Skeletal muscle tissue (tissue), 4 donors: ENCODE data around the gene ZNF569. TPM values are rescaled to one million over a fixed set of nuclear protein-coding genes. Genes with fewer than 3 reads are reported as not detected.

ENCODE experiments used
- H3K27ac ChIP-seq: one replicate; pipeline ENCODE4 v1.7.0; 2013; ENCODE audit warnings: mild to moderate bottlenecking, low read depth, low read length, inconsistent platforms
- H3K27me3 ChIP-seq, 3 donors: one replicate each; pipeline ENCODE4 v1.7.0; 2013; ENCODE audit warnings: low read length in 3 of 3; ENCODE audit not compliant: control insufficient read depth in 3 of 3, insufficient read depth in 3 of 3
- H3K36me3 ChIP-seq, 3 donors: one replicate each; pipeline ENCODE4 v1.7.0; 2013; ENCODE audit warnings: low read length in 3 of 3; ENCODE audit not compliant: control insufficient read depth in 3 of 3, insufficient read depth in 3 of 3
- H3K4me1 ChIP-seq, 3 donors: one replicate each; pipeline ENCODE4 v1.7.0; 2013; ENCODE audit warnings: low read length in 3 of 3, mild to moderate bottlenecking in 3 of 3; ENCODE audit not compliant: control insufficient read depth in 3 of 3, insufficient read depth in 3 of 3
- H3K4me3 ChIP-seq, 3 donors: one replicate each; pipeline ENCODE4 v1.7.0; 2013; ENCODE audit warnings: low read length in 3 of 3
- H3K9ac ChIP-seq, 3 donors: one replicate each; pipeline ENCODE4 v1.7.0; 2013; ENCODE audit warnings: low read length in 3 of 3, mild to moderate bottlenecking in 3 of 3, moderate library complexity in 2 of 3, low read depth in 1 of 3
- H3K9me3 ChIP-seq, 3 donors: one replicate each; pipeline ENCODE4 v1.7.0; 2013; ENCODE audit warnings: low read length in 3 of 3; ENCODE audit not compliant: control insufficient read depth in 3 of 3
- total RNA-seq: library from RNA; depleted of rRNA; stranded (reverse); fragments of >200 nt; gene quantifications from one replicate; pipeline ENCODE4 v1.2.3, GENCODE V29; 2014
- donor health status: Osteomylitis.

Gene ZNF569
- total RNA-seq = 7.3 TPM

DNA sequence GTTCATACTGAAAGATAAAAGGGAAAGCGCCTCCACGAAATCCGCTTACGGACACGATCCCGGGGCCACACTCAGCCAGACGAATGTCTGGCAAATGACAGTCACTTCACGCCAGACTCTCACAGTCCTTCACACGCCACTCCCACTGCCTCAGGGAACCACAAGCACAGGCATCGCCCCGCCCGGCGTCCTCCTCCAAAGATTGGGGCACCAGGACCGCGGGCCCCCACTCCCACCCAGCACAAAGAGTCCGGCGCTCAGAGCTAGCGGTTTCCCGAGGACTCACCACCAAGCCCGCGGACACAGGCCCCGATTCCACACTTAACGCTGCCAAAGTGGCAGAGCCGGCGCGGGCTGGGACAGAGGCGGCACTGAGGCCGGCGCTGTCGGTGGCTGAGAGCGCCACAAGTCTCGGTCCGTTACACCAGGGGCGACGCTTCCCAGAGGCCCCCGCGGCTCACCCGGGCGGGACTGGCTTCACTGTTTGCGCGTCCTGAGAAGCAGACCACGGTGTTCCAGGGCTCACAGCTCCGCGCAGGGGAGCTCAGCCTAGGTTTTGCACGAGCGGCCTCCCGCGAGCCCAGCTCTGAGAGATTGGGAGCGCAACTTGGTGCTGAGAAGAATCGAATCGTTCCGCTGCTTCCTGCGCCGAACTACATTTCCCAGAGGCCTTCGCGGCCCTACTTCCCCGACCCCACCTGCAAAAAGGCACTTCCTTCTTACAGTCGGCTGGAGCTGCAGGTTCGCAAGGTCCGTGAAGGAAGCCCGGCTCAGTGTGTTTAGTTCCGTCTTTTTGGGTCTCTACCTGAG, at the start of gene ZNF569:
TSS of gene ZNF569 (minus strand) at position 647 of the 810 bp plus-strand sequence. CDS start 22,523 bp downstream, outside the sequence.
- peak within 1 kb of the TSS; percentile 98 to 100 (median 100) for H3K4me3 ChIP-seq
- H3K27me3 ChIP-seq = no peaks in the 10 kb centered on the region
- H3K9ac ChIP-seq = peak within 1 kb of the TSS; percentile 68 to 93 (median 89)
- H3K4me1 ChIP-seq = peaks cover 7 to 39% (median 25%) of the 10 kb centered on the region in 3 donors
- peaks cover 0 to 10% (median 0%) of the 10 kb centered on the region in 3 donors for H3K9me3 ChIP-seq
- peaks cover 29 to 34% (median 33%) of the 10 kb centered on the region in 3 donors for H3K36me3 ChIP-seq
- peak within 1 kb of the TSS; percentile 82 for H3K27ac ChIP-seq

DNA sequence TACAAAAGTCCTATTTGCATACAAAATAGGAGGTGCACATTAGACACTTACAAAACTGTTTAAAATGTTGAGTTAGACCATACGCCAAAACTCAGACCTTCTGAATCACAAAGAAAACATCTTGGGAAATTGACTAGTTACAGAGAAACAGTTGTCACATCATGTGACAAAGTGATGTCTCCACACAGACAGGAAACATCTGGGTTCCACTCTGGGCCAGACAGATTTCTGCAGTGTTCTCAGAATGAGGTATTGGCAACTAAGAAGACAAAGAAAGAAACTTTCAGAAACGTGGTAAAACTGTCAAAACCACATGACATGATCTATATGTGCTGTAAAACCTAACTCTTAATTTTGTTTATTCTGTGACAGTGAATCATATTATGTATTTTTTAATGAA, 46.2 kb upstream of the ZNF569 start:
- Histone ChIP-seq H3K4me3 (no peak overlapping the region), H3K27ac (no peak overlapping the region), H3K9me3 (peaks cover 0 to 12% (median 0%) of the 10 kb centered on the region in 3 donors), H3K27me3 (no peaks in the 10 kb centered on the region), H3K9ac (no peak overlapping the region), H3K36me3 (peaks cover 16 to 28% (median 18%) of the 10 kb centered on the region in 3 donors), H3K4me1 (no peaks in the 10 kb centered on the region)

DNA sequence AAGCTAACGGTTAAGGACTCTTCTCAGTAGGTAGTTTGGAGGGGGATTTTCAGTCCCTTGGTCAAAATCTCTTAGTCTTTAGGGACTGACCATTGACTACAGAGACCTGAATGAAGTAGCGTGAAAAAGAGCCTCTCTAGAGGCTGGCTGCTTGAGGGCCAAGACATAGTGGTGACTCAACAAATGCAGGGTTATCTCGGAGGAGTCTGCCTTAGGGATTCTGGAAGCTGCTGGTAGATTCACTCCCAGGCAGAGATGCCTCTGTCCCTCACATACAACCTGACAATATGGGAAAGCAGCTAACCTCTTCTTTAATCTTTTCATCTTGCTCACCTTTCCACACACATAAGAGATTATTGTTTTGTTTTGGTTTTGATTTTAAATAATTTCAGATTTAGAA, 44.6 kb upstream of the ZNF569 start:
- no peak overlapping the region for H3K4me3 ChIP-seq
- H3K9ac ChIP-seq = no peak overlapping the region
- H3K9me3 ChIP-seq = peaks cover 0 to 12% (median 2%) of the 10 kb centered on the region in 3 donors
- peaks cover 0 to 10% (median 0%) of the 10 kb centered on the region in 3 donors for H3K4me1 ChIP-seq
- H3K27ac ChIP-seq = no peak overlapping the region
- peaks cover 13 to 28% (median 15%) of the 10 kb centered on the region in 3 donors for H3K36me3 ChIP-seq
- H3K27me3 ChIP-seq = no peaks in the 10 kb centered on the region

DNA sequence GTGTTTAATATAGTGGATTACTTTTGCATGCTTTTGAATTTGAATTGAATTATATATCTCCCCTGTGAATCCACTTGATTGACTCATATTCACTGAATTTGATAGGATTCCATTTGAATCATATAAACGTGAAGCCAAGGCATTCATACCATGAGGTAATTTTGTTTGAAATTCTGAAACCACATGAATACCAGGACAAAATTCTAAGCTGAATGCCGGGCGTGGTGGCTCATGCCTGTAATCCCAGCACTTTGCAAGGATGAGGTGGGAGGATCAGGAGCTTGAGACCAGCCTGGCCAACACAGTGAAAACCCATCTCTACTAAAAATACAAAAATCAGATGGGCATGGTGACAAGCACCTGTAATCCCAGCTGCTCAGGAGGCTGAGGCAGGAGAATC, 43.9 kb upstream of the ZNF569 start:
- no peak overlapping the region for H3K4me3 ChIP-seq
- H3K27ac ChIP-seq = no peak overlapping the region
- no peak overlapping the region for H3K9ac ChIP-seq
- H3K9me3 ChIP-seq = peaks cover 0 to 12% (median 3%) of the 10 kb centered on the region in 3 donors
- H3K27me3 ChIP-seq = no peaks in the 10 kb centered on the region
- H3K36me3 ChIP-seq = peaks cover 10 to 28% (median 15%) of the 10 kb centered on the region in 3 donors
- peaks cover 0 to 11% (median 0%) of the 10 kb centered on the region in 3 donors for H3K4me1 ChIP-seq

DNA sequence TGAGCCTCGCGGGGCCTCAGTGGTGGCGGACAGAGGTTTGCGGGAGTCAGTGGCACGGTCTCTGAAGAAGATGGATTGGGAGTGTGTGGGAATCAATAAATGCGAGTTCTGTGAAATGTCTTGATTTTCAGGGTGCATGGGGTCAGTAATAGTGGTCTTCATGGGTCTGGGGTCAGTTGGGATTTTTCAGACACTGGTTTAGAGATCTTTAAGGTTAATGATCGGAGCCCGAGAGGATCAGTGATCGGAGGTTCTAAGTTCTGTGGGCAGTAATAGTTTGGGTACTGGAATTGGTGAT, 39.9 kb upstream of the ZNF569 start:
- Histone ChIP-seq H3K27ac (peak overlapping the region; percentile 92), H3K4me3 (peak overlapping the region; percentile 95 to 99 (median 96)), H3K9ac (peak overlapping the region; percentile 83 to 90 (median 88)), H3K36me3 (peaks cover 8 to 17% (median 14%) of the 10 kb centered on the region in 3 donors), H3K9me3 (peaks cover 3 to 8% (median 5%) of the 10 kb centered on the region in 3 donors), H3K27me3 (no peaks in the 10 kb centered on the region), H3K4me1 (peaks cover 2 to 17% (median 3%) of the 10 kb centered on the region in 3 donors)

DNA sequence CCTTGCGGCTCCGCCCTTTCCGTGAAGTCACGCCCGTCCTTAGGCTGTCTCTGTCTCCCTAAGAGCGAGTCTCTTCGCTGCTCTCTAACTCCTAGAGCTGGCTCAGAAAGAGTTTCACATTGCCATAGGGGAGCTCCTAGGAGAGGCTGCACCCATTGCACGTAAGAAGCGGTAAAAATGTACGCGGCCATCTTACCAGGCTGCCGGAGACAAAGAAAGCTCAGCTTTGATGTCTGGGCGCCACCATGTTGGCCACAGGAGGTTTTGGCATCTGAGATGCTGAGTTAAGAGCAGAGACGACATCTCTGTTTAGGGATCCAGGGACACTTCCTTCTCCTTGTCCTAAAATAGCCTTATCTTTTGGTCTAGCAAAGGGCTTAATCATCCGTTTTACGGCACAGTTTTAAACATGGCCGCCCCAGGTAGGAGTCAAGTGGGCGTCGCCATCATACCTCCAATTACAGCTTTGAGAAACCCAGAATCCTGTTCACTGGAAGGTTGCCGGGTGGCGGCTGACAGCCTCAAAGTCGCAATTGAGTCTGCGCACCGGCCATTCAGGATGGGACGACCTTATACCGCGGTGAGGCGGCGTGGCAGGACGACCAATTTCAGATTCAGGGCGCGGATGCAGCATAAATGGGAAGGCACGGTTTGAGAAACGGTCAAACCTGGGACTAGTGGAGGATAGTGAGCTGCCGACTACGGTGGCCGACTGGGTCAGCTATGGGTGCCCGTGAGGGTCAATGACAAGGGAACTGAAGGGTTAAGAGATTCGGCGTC, 39.3 kb upstream of the ZNF569 start, which contains the start of gene ZNF793:
TSS of gene ZNF793 (plus strand) at position 553 of the 780 bp plus-strand sequence. CDS start 16,501 bp downstream, outside the sequence.
- Histone ChIP-seq H3K4me1 (peaks cover 2 to 17% (median 3%) of the 10 kb centered on the region in 3 donors), H3K27ac (peak within 1 kb of the TSS; percentile 92), H3K4me3 (peak within 1 kb of the TSS; percentile 95 to 99 (median 96)), H3K36me3 (peaks cover 5 to 17% (median 10%) of the 10 kb centered on the region in 3 donors), H3K9me3 (peaks cover 2 to 8% (median 3%) of the 10 kb centered on the region in 3 donors), H3K9ac (peak within 1 kb of the TSS; percentile 83 to 90 (median 88)), H3K27me3 (no peaks in the 10 kb centered on the region)

DNA sequence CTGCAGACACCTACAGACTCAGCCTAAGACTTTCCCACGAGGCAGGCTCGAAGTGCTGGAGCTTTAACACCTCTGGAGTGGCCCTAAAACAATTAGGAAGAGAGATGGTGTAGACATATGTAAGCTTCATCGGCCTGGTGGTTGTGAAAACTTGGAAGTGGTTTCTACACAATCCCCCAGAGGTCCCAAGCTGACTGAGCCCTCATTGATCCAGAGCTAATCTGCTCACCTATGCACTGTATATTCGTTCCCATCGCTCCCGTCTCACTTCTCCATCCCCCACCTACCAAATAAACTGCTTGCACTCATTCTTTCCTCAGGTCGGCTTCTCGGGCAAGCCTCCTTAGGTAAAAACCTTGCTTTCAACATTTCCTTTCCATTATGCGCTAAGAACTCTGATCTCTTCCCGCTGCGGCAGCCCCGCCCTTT, 38.7 kb upstream of the ZNF569 start:
- H3K36me3 ChIP-seq = peaks cover 3 to 14% (median 4%) of the 10 kb centered on the region in 3 donors
- peak overlapping the region; percentile 95 to 99 (median 96) for H3K4me3 ChIP-seq
- peaks cover 2 to 17% (median 3%) of the 10 kb centered on the region in 3 donors for H3K4me1 ChIP-seq
- no peaks in the 10 kb centered on the region for H3K27me3 ChIP-seq
- peak overlapping the region; percentile 83 to 90 (median 88) for H3K9ac ChIP-seq
- peak overlapping the region; percentile 92 for H3K27ac ChIP-seq
- H3K9me3 ChIP-seq = peaks cover 2 to 8% (median 3%) of the 10 kb centered on the region in 3 donors

DNA sequence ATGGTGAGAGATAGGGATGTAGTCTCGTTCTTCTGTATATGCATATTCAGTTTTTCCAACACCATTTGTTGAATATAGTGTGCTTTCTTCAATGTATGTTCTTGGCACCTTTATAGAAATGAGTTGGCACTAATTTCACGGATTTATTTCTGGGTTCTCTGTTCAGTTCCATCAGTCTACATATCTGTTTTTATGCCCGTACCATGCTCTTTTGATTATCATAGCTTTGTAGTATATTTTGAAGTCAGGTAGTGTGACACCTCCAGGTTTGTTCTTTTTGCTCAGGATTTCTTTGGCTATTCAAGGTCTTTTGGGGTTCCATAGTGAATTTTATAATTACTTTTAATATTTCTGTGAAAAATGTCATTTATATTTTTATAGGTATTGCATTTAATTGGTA, 25.0 kb upstream of the ZNF569 start:
- Histone ChIP-seq H3K4me1 (no peaks in the 10 kb centered on the region), H3K9me3 (peaks cover 9 to 36% (median 20%) of the 10 kb centered on the region in 3 donors), H3K27ac (no peak overlapping the region), H3K9ac (no peak overlapping the region), H3K36me3 (no peaks in the 10 kb centered on the region), H3K4me3 (peak overlapping the region in 1 of 3 donors; percentile 38), H3K27me3 (no peaks in the 10 kb centered on the region)

DNA sequence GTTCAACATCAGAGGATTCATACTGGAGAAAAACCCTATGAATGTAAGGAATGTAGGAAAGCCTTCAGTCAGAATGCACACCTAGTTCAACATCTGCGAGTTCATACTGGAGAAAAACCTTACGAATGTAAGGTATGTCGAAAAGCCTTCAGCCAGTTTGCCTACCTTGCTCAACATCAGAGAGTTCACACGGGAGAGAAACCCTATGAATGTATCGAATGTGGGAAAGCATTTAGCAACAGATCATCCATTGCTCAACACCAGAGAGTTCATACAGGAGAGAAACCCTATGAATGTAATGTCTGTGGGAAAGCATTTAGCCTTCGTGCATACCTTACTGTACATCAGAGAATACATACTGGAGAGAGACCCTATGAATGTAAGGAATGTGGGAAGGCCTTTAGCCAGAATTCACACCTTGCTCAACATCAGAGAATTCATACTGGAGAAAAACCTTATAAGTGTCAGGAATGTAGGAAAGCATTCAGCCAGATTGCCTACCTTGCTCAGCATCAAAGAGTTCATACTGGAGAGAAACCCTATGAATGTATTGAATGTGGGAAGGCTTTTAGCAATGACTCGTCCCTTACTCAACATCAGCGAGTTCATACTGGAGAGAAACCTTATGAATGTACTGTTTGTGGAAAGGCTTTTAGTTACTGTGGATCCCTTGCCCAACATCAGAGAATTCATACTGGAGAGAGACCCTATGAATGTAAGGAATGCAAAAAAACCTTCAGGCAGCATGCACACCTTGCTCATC, 17.3 kb upstream of the ZNF569 start:
- peak overlapping the region in 2 of 3 donors; percentile 36 to 57 for H3K4me3 ChIP-seq
- H3K27me3 ChIP-seq = no peaks in the 10 kb centered on the region
- H3K4me1 ChIP-seq = no peaks in the 10 kb centered on the region
- peaks cover 40 to 53% (median 45%) of the 10 kb centered on the region in 3 donors for H3K36me3 ChIP-seq
- H3K9ac ChIP-seq = no peak overlapping the region
- H3K9me3 ChIP-seq = peaks cover 29 to 59% (median 40%) of the 10 kb centered on the region in 3 donors
- H3K27ac ChIP-seq = no peak overlapping the region
